Measurements from ENCODE around the gene SESN1. TPM values are rescaled to one million over a fixed set of nuclear protein-coding genes. Genes with fewer than 3 reads are reported as not detected.

The SESN1 gene
- total and polyA plus RNA-seq, 2 donors (not counting 1 experiment from before 2014, with no cell fraction given) = 16.2 to 28.6 TPM

- Histone ChIP-seq H3K4me3 (ENCODE audit: control extremely low read depth in 1 of 5, extremely low read depth in 1 of 5, insufficient read depth in 1 of 5, low read depth in 2 of 5, low read length in 4 of 5) (no peak overlapping the region), H3K79me2 (ENCODE audit: control insufficient read depth, insufficient read depth, low read length) (peaks cover 39% of the 10 kb centered on the region), H3K27ac (ENCODE audit: low read length in 2 of 2) (no peak overlapping the region), H3K36me3 (replicated peaks in 1 of 2; ENCODE audit: control extremely low read depth in 1 of 2, control insufficient read depth in 1 of 2, extremely low read depth in 1 of 2, insufficient read depth in 2 of 2, low read length in 1 of 2) (no peaks in the 10 kb centered on the region), H3K4me2 (replicated peaks; ENCODE audit: low read depth, low read length, poor library complexity, severe bottlenecking) (no peak overlapping the region), H3K4me1 (ENCODE audit: control insufficient read depth in 2 of 2, insufficient read depth in 2 of 2, low read length in 2 of 2) (peaks cover 24 to 32% of the 10 kb centered on the region in 2 donors), H3K9me3 (ENCODE audit: control extremely low read depth in 1 of 3, control insufficient read depth in 2 of 3, insufficient read depth in 1 of 3, low read length in 2 of 3) (peaks cover 0 to 2% (median 0%) of the 10 kb centered on the region in 3 donors), H4K20me1 (ENCODE audit: control insufficient read depth, insufficient read depth, low read length, poor library complexity, severe bottlenecking) (no peaks in the 10 kb centered on the region), H3K9ac (ENCODE audit: low read length) (no peak overlapping the region), H2AFZ (ENCODE audit: insufficient read depth, low read depth, low read length, poor library complexity, severe bottlenecking) (no peak overlapping the region), H3K27me3 (replicated peaks in 1 of 4; ENCODE audit: control extremely low read depth in 1 of 4, control insufficient read depth in 3 of 4, insufficient read depth in 4 of 4, low read length in 3 of 4) (no peaks in the 10 kb centered on the region)
- no CpG with 5 or more reads among the region's 1 CpG for WGBS (ENCODE audit: insufficient coverage)
- no peak overlapping the region for H3K4me3 Mint-ChIP-seq
- intact Hi-C loops (cut with micrococcal nuclease) = loop anchor here (5.0 kb wide), 1 partner anchor 38 kb away; no protein-coding TSS in a partner anchor
- ATAC-seq (ENCODE audit: low read depth) (no peak), DNase-seq (no peak)
- CTCF ChIA-PET = interaction anchor here (0.7 to 0.9 kb wide), 2 partner anchors 13 to 227 kb away, joined by 3 to 4 read pairs; no protein-coding TSS in a partner anchor
- H3K27me3 Mint-ChIP-seq = no peaks in the 10 kb centered on the region
- H3K4me1 Mint-ChIP-seq = peaks cover 31% of the 10 kb centered on the region
- TF ChIP-seq, protein P1, sequence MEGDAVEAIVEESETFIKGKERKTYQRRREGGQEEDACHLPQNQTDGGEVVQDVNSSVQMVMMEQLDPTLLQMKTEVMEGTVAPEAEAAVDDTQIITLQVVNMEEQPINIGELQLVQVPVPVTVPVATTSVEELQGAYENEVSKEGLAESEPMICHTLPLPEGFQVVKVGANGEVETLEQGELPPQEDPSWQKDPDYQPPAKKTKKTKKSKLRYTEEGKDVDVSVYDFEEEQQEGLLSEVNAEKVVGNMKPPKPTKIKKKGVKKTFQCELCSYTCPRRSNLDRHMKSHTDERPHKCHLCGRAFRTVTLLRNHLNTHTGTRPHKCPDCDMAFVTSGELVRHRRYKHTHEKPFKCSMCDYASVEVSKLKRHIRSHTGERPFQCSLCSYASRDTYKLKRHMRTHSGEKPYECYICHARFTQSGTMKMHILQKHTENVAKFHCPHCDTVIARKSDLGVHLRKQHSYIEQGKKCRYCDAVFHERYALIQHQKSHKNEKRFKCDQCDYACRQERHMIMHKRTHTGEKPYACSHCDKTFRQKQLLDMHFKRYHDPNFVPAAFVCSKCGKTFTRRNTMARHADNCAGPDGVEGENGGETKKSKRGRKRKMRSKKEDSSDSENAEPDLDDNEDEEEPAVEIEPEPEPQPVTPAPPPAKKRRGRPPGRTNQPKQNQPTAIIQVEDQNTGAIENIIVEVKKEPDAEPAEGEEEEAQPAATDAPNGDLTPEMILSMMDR (IDR thresholded peaks at IDR 0.05) = no peak
- no peak for TF ChIP-seq EZH2 (IDR thresholded peaks at IDR 0.05; ENCODE audit: borderline replicate concordance, insufficient read depth, low read depth, low read length, poor library complexity, severe bottlenecking)
- H3K9me3 Mint-ChIP-seq (ENCODE audit: insufficient read depth) = no peaks in the 10 kb centered on the region
- no peak overlapping the region for H3K27ac Mint-ChIP-seq
- POLR2A ChIA-PET = interaction anchor here (0.6 kb wide), 1 partner anchor 43 kb away, joined by 3 read pairs; no protein-coding TSS in a partner anchor
Measured at GRCh38 chr6:109050447-109051102, 44.1 kb downstream of the SESN1 start.

DNA sequence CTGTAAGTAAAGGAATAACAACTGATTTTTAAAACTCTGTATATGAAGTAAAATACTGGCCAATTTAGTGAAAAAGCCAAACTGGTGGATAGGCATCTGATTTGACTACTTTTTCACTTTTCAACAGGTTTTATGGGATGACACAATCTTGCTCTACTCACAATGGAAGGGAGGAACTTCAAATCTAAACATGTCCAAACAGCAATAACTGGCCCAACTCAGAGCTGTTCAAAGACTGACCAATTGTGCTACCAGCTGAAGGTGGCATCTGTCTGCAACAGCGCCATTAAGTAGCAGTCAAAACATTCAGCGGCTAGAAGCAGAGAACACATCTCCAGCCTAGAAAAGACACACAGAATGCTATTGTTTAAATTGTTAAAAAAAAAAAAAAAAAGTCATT is 44.6 kb downstream of the SESN1 start:
- Histone ChIP-seq H3K36me3 (replicated peaks in 1 of 2; ENCODE audit: control extremely low read depth in 1 of 2, control insufficient read depth in 1 of 2, extremely low read depth in 1 of 2, insufficient read depth in 2 of 2, low read length in 1 of 2) (no peaks in the 10 kb centered on the region), H3K79me2 (ENCODE audit: control insufficient read depth, insufficient read depth, low read length) (peaks cover 38% of the 10 kb centered on the region), H3K27ac (ENCODE audit: low read length in 2 of 2) (no peak overlapping the region), H3K4me3 (ENCODE audit: control extremely low read depth in 1 of 5, extremely low read depth in 1 of 5, insufficient read depth in 1 of 5, low read depth in 2 of 5, low read length in 4 of 5) (no peak overlapping the region), H3K4me1 (ENCODE audit: control insufficient read depth in 2 of 2, insufficient read depth in 2 of 2, low read length in 2 of 2) (peaks cover 24 to 32% of the 10 kb centered on the region in 2 donors), H3K9ac (ENCODE audit: low read length) (no peak overlapping the region), H3K27me3 (replicated peaks in 1 of 4; ENCODE audit: control extremely low read depth in 1 of 4, control insufficient read depth in 3 of 4, insufficient read depth in 4 of 4, low read length in 3 of 4) (no peaks in the 10 kb centered on the region), H3K4me2 (replicated peaks; ENCODE audit: low read depth, low read length, poor library complexity, severe bottlenecking) (no peak overlapping the region), H4K20me1 (ENCODE audit: control insufficient read depth, insufficient read depth, low read length, poor library complexity, severe bottlenecking) (no peaks in the 10 kb centered on the region), H3K9me3 (ENCODE audit: control extremely low read depth in 1 of 3, control insufficient read depth in 2 of 3, insufficient read depth in 1 of 3, low read length in 2 of 3) (peaks cover 0 to 2% (median 0%) of the 10 kb centered on the region in 3 donors), H2AFZ (ENCODE audit: insufficient read depth, low read depth, low read length, poor library complexity, severe bottlenecking) (no peak overlapping the region)
- Mint-ChIP-seq H3K4me3 (no peak overlapping the region), H3K4me1 (peaks cover 31% of the 10 kb centered on the region), H3K27ac (no peak overlapping the region), H3K27me3 (no peaks in the 10 kb centered on the region), H3K9me3 (ENCODE audit: insufficient read depth) (no peaks in the 10 kb centered on the region)
- DNase-seq = no peak
- ATAC-seq (ENCODE audit: low read depth) = no peak
- no CpG with 5 or more reads among the region's 2 CpGs for WGBS (ENCODE audit: insufficient coverage)
- intact Hi-C loops (cut with micrococcal nuclease) = loop anchor here (5.0 kb wide), 1 partner anchor 38 kb away; no protein-coding TSS in a partner anchor
- ChIA-PET POLR2A (no interaction called here), CTCF (interaction anchor here (0.7 to 1.5 kb wide), 3 partner anchors 10 to 227 kb away, joined by 3 to 4 read pairs (median 4); no protein-coding TSS in a partner anchor)
- TF ChIP-seq, protein P1 (IDR thresholded peaks at IDR 0.05) = no peak
- TF ChIP-seq EZH2 (IDR thresholded peaks at IDR 0.05; ENCODE audit: borderline replicate concordance, insufficient read depth, low read depth, low read length, poor library complexity, severe bottlenecking) = no peak
